ENCODE data around the gene RIMKLB.
"Not testable (repeated sequence)": the region's sequence is repeated elsewhere in the genome, so short reads cannot be mapped to it uniquely, and the experiment has no call there.

The RIMKLB gene

GRCh38 chr12:8701046-8701660, 3.4 kb downstream of the RIMKLB start:
- H3K27me3 Mint-ChIP-seq (ENCODE audit: low read depth) = peaks cover 41% of the 10 kb centered on the region
- peaks cover 14% of the 10 kb centered on the region for H3K4me1 Mint-ChIP-seq (ENCODE audit: low read depth)
- H3K36me3 Mint-ChIP-seq (ENCODE audit: low read depth) = peaks cover 2% of the 10 kb centered on the region
- H3K4me3 Mint-ChIP-seq = no peak overlapping the region
- H3K27ac Mint-ChIP-seq = no peak overlapping the region
- no peaks in the 10 kb centered on the region for H3K9me3 Mint-ChIP-seq

- peaks cover 31% of the 10 kb centered on the region for H3K27me3 Mint-ChIP-seq (ENCODE audit: low read depth)
Measured at GRCh38 chr12:8702159-8702558, 4.4 kb downstream of the RIMKLB start.

DNA sequence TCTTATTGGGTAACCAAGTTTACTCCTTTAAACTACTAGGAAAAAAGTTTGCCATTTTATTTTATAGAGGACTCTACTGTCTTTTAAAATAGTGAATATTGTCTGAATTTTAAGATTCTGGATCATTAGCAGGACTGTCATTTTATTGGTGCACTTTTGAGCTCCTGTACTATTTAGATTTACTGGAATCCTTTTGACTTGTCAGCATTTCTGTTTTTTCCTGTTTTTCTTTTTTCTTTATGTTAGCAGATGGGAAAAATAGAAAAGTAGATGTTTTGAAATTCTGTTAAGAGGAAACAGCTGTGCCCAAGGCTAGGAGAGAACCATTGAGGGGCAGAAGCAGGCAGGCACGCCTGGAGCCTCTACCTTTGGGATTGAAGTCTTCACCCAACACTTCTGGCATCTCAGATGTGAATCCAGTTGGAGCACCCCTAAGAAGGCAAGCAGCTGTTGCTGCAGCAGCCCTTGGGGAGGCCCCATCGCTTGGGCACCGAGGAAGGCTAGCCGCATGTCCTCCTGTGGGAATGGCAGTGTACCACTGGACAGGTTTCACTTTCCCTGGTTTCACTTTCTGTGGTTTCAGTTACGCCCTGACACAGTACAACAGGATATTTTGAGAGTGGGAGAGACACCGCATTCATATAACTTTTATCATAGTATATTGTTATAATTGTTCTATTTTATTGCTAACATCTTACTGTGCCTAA, 11.5 kb downstream of the RIMKLB start:
- no peak overlapping the region for H3K27ac Mint-ChIP-seq
- H3K4me3 Mint-ChIP-seq = no peak overlapping the region

More at GRCh38 chr12:8702159-8702558, 4.4 kb downstream of the RIMKLB start:
- Mint-ChIP-seq H3K27ac (no peak overlapping the region), H3K36me3 (ENCODE audit: low read depth) (peaks cover 2% of the 10 kb centered on the region), H3K9me3 (no peaks in the 10 kb centered on the region), H3K4me1 (ENCODE audit: low read depth) (peaks cover 8% of the 10 kb centered on the region), H3K4me3 (no peak overlapping the region)

GRCh38 chr12:8712572-8712971, 14.8 kb downstream of the RIMKLB start:
- Mint-ChIP-seq H3K4me3 (no peak overlapping the region), H3K9me3 (no peaks in the 10 kb centered on the region), H3K36me3 (ENCODE audit: low read depth) (no peaks in the 10 kb centered on the region), H3K27me3 (ENCODE audit: low read depth) (peaks cover 8% of the 10 kb centered on the region), H3K27ac (no peak overlapping the region), H3K4me1 (ENCODE audit: low read depth) (no peaks in the 10 kb centered on the region)

More for the DNA sequence above, 11.5 kb downstream of the RIMKLB start:
- peaks cover 8% of the 10 kb centered on the region for H3K27me3 Mint-ChIP-seq (ENCODE audit: low read depth)
- H3K9me3 Mint-ChIP-seq = no peaks in the 10 kb centered on the region
- no peaks in the 10 kb centered on the region for H3K4me1 Mint-ChIP-seq (ENCODE audit: low read depth)
- no peaks in the 10 kb centered on the region for H3K36me3 Mint-ChIP-seq (ENCODE audit: low read depth)

DNA sequence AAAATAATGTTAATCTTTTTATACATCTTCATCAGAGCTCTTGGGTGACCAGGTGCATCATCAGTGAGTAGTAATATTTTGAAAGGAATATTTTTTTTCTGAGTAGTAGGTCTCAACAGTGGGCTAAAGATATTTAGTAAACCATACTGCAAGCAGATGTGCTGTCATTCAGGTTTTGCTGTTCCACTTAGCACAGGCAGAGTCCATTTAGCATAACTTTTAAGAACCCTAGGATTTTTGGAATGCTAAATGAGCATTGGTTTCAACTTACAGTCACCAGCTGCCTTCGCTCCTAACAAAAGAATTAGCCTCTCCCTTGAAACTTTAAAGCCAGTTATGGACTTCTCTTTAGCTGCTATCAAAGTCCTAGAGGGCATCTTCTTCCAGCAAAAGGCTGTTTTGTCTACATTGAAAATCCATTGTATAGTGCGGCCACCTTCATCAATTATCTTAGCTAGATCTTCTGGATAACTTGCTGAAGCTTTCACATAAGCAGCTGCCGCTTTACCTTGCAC, 24.6 kb downstream of the RIMKLB start:
- Mint-ChIP-seq H3K4me1 (ENCODE audit: low read depth) (no peaks in the 10 kb centered on the region), H3K27ac (no peak overlapping the region), H3K9me3 (no peaks in the 10 kb centered on the region), H3K4me3 (no peak overlapping the region), H3K36me3 (ENCODE audit: low read depth) (no peaks in the 10 kb centered on the region), H3K27me3 (ENCODE audit: low read depth) (no peaks in the 10 kb centered on the region)

DNA sequence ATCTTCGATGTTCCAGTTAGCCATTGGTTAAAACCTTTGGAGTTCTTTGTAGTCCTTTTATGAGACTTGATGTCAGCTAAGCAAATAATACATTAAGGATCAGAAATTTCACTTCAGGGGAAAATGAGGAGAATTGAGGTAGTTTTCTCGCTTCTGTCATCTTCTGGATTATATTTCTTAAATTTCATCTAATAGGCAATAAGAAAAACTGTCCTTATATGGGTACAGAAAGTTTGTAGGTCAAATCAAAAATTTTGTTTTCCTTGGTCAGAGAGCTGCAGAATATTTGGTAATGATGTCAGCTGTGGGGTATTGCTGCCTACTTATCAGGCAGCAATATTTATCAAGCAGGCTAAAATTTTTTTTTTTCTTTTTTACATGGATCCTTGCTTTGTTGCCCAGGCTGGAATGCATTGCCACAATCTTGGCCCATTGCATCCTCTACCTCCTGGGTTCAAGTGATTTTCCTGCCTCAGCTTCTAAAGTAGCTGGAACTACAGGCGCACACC, 37.1 kb downstream of the RIMKLB start:
- H3K4me1 Mint-ChIP-seq (ENCODE audit: low read depth) = no peaks in the 10 kb centered on the region
- H3K27ac Mint-ChIP-seq = no peak overlapping the region
- no peaks in the 10 kb centered on the region for H3K27me3 Mint-ChIP-seq (ENCODE audit: low read depth)
- no peaks in the 10 kb centered on the region for H3K36me3 Mint-ChIP-seq (ENCODE audit: low read depth)
- no peak overlapping the region for H3K4me3 Mint-ChIP-seq
- no peaks in the 10 kb centered on the region for H3K9me3 Mint-ChIP-seq

- Mint-ChIP-seq H3K9me3 (no peaks in the 10 kb centered on the region), H3K27me3 (ENCODE audit: low read depth) (no peaks in the 10 kb centered on the region), H3K4me1 (ENCODE audit: low read depth) (no peaks in the 10 kb centered on the region), H3K36me3 (ENCODE audit: low read depth) (no peaks in the 10 kb centered on the region), H3K4me3 (no peak overlapping the region), H3K27ac (no peak overlapping the region)
Measured at GRCh38 chr12:8742501-8742900, 44.7 kb downstream of the RIMKLB start.

- not testable (repeated sequence) for H3K4me3 Mint-ChIP-seq; H3K27me3 Mint-ChIP-seq (ENCODE audit: low read depth); H3K36me3 Mint-ChIP-seq (ENCODE audit: low read depth); H3K4me1 Mint-ChIP-seq (ENCODE audit: low read depth); H3K9me3 Mint-ChIP-seq; H3K27ac Mint-ChIP-seq
Measured at GRCh38 chr12:8743121-8743520, 45.3 kb downstream of the RIMKLB start.

DNA sequence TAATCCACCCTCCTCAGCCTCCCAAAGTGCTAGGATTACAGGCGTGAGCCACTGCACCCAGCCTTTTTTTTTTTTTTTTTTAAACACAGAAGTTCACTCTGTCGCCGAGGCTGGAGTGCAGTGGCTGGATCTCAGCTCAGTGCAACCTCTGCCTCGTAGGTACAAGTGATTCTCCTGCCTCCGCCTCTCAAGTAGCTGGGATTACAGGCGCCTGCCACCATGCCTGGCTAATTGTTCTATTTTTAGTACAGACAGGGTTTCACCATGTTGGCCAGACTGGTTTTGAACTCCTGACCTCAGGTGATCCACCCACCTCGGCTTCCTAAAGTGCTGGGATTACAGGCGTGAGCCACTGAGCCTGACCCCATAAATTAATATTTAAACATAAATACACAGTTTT, 47.8 kb downstream of the RIMKLB start:
- H3K4me3 Mint-ChIP-seq; H3K36me3 Mint-ChIP-seq (ENCODE audit: low read depth); H3K9me3 Mint-ChIP-seq; H3K27ac Mint-ChIP-seq; H3K4me1 Mint-ChIP-seq (ENCODE audit: low read depth); H3K27me3 Mint-ChIP-seq (ENCODE audit: low read depth): not testable (repeated sequence)

GRCh38 chr12:8746046-8746445, 48.3 kb downstream of the RIMKLB start:
- Mint-ChIP-seq H3K4me1 (ENCODE audit: low read depth) (no peaks in the 10 kb centered on the region), H3K9me3 (no peaks in the 10 kb centered on the region), H3K27ac (no peak overlapping the region), H3K27me3 (ENCODE audit: low read depth) (no peaks in the 10 kb centered on the region), H3K4me3 (no peak overlapping the region), H3K36me3 (ENCODE audit: low read depth) (no peaks in the 10 kb centered on the region)

GRCh38 chr12:8760076-8760475, 62.3 kb downstream of the RIMKLB start:
- H3K9me3 Mint-ChIP-seq; H3K27me3 Mint-ChIP-seq (ENCODE audit: low read depth); H3K4me3 Mint-ChIP-seq; H3K36me3 Mint-ChIP-seq (ENCODE audit: low read depth); H3K4me1 Mint-ChIP-seq (ENCODE audit: low read depth); H3K27ac Mint-ChIP-seq: not testable (repeated sequence)

DNA sequence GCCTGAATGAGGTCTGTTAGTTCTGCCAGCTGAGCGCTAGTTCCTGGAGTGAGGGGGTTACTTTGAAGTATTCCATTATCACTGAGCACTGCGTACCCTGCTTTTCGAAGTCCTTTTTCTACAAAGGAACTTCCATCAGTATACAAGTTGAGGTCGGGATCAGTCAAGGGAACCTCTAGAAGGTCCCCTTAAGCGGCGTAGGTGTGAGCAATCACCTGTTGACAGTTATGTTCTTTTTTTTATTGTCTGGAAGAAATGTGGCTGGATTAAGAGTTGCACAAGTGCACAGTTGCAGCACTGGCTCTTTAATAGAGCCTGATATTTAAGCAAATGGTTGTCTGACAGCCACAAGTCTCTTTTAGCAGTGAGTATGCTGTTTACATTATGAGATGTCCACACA, 64.9 kb downstream of the RIMKLB start:
- H3K27ac Mint-ChIP-seq; H3K36me3 Mint-ChIP-seq (ENCODE audit: low read depth); H3K4me3 Mint-ChIP-seq; H3K27me3 Mint-ChIP-seq (ENCODE audit: low read depth); H3K4me1 Mint-ChIP-seq (ENCODE audit: low read depth); H3K9me3 Mint-ChIP-seq: not testable (repeated sequence)

DNA sequence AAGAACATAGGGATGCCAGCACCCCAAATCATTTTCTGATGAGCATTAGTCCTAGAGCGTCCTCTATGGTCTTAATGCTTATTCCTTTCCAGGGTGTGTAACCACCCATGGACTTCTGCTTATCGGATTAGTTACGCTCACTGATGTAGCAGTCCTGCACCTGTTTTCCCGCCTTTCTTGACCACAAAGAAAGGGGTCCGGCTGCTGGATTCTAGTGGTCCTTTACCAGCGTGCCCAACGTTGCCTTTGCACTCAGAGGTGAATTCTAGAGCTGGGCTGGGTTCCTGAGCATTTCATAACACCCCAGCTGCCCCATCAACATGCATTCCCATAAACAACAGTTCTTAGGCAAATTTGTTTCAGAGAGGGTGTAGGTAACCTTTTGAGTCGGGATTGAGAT, 68.3 kb downstream of the RIMKLB start:
- H3K9me3 Mint-ChIP-seq; H3K36me3 Mint-ChIP-seq (ENCODE audit: low read depth); H3K27ac Mint-ChIP-seq; H3K27me3 Mint-ChIP-seq (ENCODE audit: low read depth); H3K4me3 Mint-ChIP-seq; H3K4me1 Mint-ChIP-seq (ENCODE audit: low read depth): not testable (repeated sequence)

- Mint-ChIP-seq H3K27ac (no peak overlapping the region), H3K4me1 (ENCODE audit: low read depth) (no peaks in the 10 kb centered on the region), H3K4me3 (no peak overlapping the region), H3K9me3 (no peaks in the 10 kb centered on the region), H3K27me3 (ENCODE audit: low read depth) (no peaks in the 10 kb centered on the region), H3K36me3 (ENCODE audit: low read depth) (no peaks in the 10 kb centered on the region)
Measured at GRCh38 chr12:8770499-8770898, 72.7 kb downstream of the RIMKLB start.

DNA sequence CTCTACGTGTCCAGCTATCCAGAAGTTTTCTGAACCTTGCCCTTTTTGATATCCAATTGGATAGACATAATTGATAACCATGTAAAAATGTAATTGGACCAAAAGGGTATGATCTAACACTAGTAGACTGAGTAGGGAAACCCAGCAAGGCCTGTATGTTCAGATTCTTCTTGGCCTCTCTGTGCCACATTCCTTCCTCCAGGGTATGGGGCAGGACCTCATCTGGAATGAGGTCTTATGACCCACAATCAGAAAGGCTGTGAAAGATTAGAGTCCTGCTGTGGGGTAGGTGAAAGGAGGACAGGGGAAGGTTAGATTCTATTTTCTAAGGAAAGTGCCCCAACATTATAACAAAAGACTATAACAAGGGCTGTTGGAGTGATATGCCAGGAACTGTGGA, 73.3 kb downstream of the RIMKLB start:
- no peak overlapping the region for H3K4me3 Mint-ChIP-seq
- no peak overlapping the region for H3K27ac Mint-ChIP-seq
- no peaks in the 10 kb centered on the region for H3K9me3 Mint-ChIP-seq
- no peaks in the 10 kb centered on the region for H3K36me3 Mint-ChIP-seq (ENCODE audit: low read depth)
- no peaks in the 10 kb centered on the region for H3K4me1 Mint-ChIP-seq (ENCODE audit: low read depth)
- H3K27me3 Mint-ChIP-seq (ENCODE audit: low read depth) = no peaks in the 10 kb centered on the region
